Activated naive CD4-positive, alpha-beta T cell (primary cell): ENCODE data around the gene FAM149A.

ENCODE experiments used
- DNase-seq, 4 experiments: peaks; one replicate each; lab custom pipeline; 2025; lab: John Stamatoyannopoulos, UW

The FAM149A gene

DNA sequence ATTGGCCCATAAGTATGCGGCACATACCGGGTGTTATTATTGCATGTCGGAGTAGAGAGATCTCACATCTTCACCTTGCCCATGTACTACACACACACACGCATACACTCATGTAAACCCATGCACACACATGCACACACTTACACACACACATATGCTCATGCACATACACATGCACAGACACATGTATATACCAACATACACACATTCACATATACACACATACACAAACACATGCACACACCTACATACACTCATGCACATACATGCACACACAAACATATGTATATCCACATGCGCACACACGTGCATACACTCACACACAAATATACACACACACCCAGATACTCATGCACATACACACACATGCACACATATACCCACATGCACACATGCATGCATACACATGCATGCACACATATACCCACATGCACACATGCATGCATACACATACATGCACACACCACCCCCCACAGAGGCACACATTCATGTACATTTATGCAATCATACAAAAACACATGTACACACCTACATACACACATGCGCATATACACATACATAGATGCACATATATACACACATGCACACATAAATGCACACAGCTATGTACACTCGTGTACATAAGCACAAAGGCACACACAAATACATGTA lies 98.1 kb downstream of the FAM149A start:
- DNase-seq, result no peak

GRCh38 chr4:186203406-186203805 lies 98.9 kb downstream of the FAM149A start:
- DNase-seq, result no peak

DNA sequence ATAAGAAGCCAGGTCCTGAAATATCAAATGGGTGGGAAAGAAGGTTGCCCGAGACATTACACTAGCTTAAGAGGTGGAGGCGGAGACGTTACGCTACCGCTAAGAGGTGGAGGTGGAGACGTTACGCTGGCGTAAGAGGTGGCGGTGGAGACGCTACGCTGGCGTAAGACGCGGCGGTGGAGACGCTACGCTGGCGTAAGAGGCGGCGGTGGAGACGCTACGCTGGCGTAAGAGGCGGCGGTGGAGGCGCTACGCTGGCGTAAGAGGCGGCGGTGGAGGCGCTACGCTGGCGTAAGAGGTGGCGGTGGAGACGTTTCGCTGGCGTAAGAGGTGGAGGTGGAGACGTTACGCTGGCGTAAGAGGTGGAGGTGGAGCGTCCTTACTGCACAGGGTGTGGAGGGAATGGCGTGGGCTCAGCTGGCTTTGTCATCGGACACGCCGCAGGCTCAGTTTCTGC lies 99.6 kb downstream of the FAM149A start:
- peak in 1 of 4 experiments; percentile 1 for DNase-seq

DNA sequence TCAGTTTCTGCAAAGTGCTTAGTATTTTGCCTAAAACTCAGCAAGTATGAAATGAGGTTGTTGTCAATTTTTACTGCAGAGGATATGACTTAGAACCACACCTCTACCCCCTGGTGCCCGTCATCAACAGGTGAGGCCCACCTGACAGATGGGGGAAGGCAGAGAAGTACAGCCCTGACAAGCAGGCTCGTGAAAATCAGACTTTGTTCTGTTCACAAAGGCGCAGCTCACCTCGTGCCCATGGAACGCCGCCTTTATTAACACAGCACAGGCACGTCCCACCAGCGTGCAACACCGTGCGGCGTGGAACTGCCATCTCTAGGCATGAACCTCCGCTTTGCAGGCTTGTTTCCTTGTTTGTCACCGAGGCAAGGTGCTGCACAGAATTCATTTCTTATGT lies 100.2 kb downstream of the FAM149A start:
- DNase-seq, result no peak

DNA sequence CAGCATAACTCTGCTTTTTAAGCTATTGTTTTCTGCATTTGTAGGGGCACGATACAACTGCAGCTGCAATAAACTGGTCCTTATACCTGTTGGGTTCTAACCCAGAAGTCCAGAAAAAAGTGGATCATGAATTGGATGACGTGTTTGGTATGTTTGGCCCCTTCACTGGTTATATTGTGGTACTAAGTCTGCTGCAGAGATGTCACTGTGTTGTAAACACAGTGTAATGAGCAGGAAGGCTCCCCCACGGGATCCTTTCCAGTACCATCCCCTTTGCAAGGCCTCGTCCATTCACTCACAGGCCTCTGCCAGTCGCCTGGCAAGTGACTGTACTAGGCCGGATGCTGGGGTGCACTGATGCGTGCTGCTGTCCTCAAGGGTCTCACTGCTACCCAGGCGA lies 100.7 kb downstream of the FAM149A start:
- no peak for DNase-seq

DNA sequence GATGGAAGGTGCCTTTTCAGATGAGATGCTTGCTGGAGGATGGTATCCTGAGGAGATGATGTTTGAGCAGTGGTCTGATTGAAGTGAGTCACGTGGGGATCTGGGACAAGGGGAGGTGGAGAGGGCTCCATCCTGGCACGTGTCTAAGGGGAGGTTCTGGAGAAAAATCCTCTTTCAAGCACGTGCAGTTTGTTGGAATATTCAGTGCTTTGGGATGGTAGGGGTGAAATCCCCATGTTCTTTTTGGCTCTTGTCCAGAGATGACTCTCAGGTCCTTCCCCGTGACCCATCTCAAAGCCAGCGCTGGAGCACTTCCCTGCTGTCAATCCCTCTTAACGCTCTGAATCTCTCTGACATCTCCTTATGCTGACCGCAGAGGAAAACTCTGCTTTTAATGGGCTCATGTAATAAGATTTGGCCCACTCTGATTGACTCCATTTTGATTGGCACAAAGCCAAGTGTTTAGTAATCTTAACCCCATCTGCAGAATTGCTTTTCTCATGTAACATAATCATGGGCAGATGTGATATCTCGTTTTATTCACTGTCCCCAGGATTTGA lies 112.0 kb downstream of the FAM149A start:
- no peak for DNase-seq

GRCh38 chr4:186217733-186218293 lies 113.3 kb downstream of the FAM149A start:
- no peak for DNase-seq

GRCh38 chr4:186221624-186222023 lies 117.1 kb downstream of the FAM149A start:
- DNase-seq, result no peak
